Endothelial cell of umbilical vein (primary cell): Measurements from ENCODE around the gene NARS2. TPM values are rescaled to one million over a fixed set of nuclear protein-coding genes. Genes with fewer than 3 reads are reported as not detected.

ENCODE experiments used
- BruUV-seq: library from RNA; stranded (reverse); fragments of 400-500 nt; replicated peaks from 2 replicates; lab custom pipeline; 2021; lab: Mats Ljungman, UMichigan
- CTCF ChIA-PET: fragments of 300-600, 350-600 bp; sonication (Branson Sonifier 250); formaldehyde crosslinking; loops from one replicate; lab custom pipeline; 2021; ENCODE audit warnings: antibody characterized with exemption, inconsistent platforms; lab: Charles Lee
- POLR2A ChIA-PET: fragments of 300-600, 350-600 bp; sonication (Branson Sonifier 250); formaldehyde crosslinking; loops from one replicate; lab custom pipeline; 2021; ENCODE audit warnings: antibody characterized with exemption, inconsistent platforms; lab: Charles Lee
- DNase-seq: peaks from one replicate; pipeline ENCODE4 v3.0.0-alpha.2; 2011; ENCODE audit warnings: low read depth, low spot score
- FAIRE-seq: peaks from 2 replicates; lab custom pipeline; 2011; peaks lifted over from hg19 to GRCh38; lab: Jason Lieb, UNC
- H2AFZ ChIP-seq: 2 replicates; pipeline ENCODE4 v1.6.0; 2012; ENCODE audit warnings: low read depth, low read length, control low read depth, inconsistent platforms
- H3K27ac ChIP-seq: 2 replicates; pipeline ENCODE4 v1.5.1; 2011; ENCODE audit warnings: low read depth, mild to moderate bottlenecking, control low read depth, low read length, moderate library complexity; ENCODE audit not compliant: insufficient read depth
- H3K27me3 ChIP-seq, 2 experiments: 2 replicates each; pipeline versions ENCODE4 v1.6.0 to v1.6.1; 2011; ENCODE audit warnings: low read length in 2 of 2, mixed read lengths in 1 of 2; ENCODE audit not compliant: control insufficient read depth in 2 of 2, insufficient read depth in 2 of 2
- H3K36me3 ChIP-seq, 2 experiments: 2 replicates in 1 of 2; 3 replicates in 1 of 2; pipeline ENCODE4 v1.5.1; 2011; ENCODE audit warnings: low read length in 2 of 2, mild to moderate bottlenecking in 1 of 2, moderate library complexity in 1 of 2; ENCODE audit not compliant: control insufficient read depth in 2 of 2, insufficient read depth in 2 of 2; ENCODE audit errors: extremely low read depth in 1 of 2
- H3K4me1 ChIP-seq: 3 replicates; pipeline ENCODE4 v1.5.1; 2011; ENCODE audit warnings: mild to moderate bottlenecking, low read length; ENCODE audit not compliant: control insufficient read depth, insufficient read depth; ENCODE audit errors: extremely low read depth
- H3K4me2 ChIP-seq: 2 replicates; pipeline ENCODE4 v1.6.1; 2011; ENCODE audit warnings: low read length, control low read depth, mixed read lengths; ENCODE audit not compliant: insufficient read depth
- H3K4me3 ChIP-seq, 3 experiments: fragments of 200-600 bp in 1 of 3; sonication (generic), shearing (Covaris generic) in 1 of 3; replicated peaks in 1 of 3; 2 replicates each; pipeline ENCODE4 v1.5.1; 2011 to 2016; ENCODE audit warnings: control low read depth in 3 of 3, low read length in 3 of 3, mild to moderate bottlenecking in 2 of 3, inconsistent platforms in 1 of 3, low read depth in 1 of 3, moderate library complexity in 1 of 3; ENCODE audit not compliant: insufficient read depth in 1 of 3
- H3K79me2 ChIP-seq: 2 replicates; pipeline ENCODE4 v1.6.0; 2012; ENCODE audit warnings: low read length, inconsistent platforms; ENCODE audit not compliant: control insufficient read depth, insufficient read depth
- H3K9ac ChIP-seq: replicated peaks from 2 replicates; pipeline ENCODE3; 2011; ENCODE audit warnings: low read length, control low read depth; ENCODE audit not compliant: insufficient read depth; ENCODE audit errors: extremely low read depth
- H3K9me1 ChIP-seq: replicated peaks from 3 replicates; pipeline ENCODE4 v1.6.0; 2011; ENCODE audit warnings: mild to moderate bottlenecking, low read length; ENCODE audit not compliant: control insufficient read depth, insufficient read depth; ENCODE audit errors: extremely low read depth
- H3K9me3 ChIP-seq: replicated peaks from 2 replicates; pipeline ENCODE4 v1.5.1; 2012; ENCODE audit warnings: low read length, inconsistent platforms; ENCODE audit not compliant: control insufficient read depth, insufficient read depth
- H4K20me1 ChIP-seq: replicated peaks from 2 replicates; pipeline ENCODE3; 2011; ENCODE audit warnings: mild to moderate bottlenecking, low read length; ENCODE audit not compliant: control insufficient read depth, insufficient read depth; ENCODE audit errors: extremely low read depth
- CTCF ChIP-seq, 2 donors: IDR thresholded peaks; 1 replicate in 1 of 2; 2 replicates in 1 of 2; pipeline ENCODE4 v1.5.1; 2011; ENCODE audit warnings: low read length in 2 of 2, mild to moderate bottlenecking in 2 of 2, moderate library complexity in 2 of 2, control low read depth in 1 of 2, inconsistent platforms in 1 of 2, low read depth in 1 of 2; ENCODE audit not compliant: insufficient read depth in 1 of 2; ENCODE audit errors: extremely low read depth in 1 of 2
- EZH2 ChIP-seq: IDR thresholded peaks from 2 replicates; pipeline ENCODE4 v1.6.1; 2012; ENCODE audit warnings: borderline replicate concordance, low read depth, mild to moderate bottlenecking, moderate library complexity, low read length, inconsistent platforms; ENCODE audit not compliant: severe bottlenecking
- FOS ChIP-seq: IDR thresholded peaks from 2 replicates; pipeline ENCODE4 v1.6.1; 2011; ENCODE audit warnings: mild to moderate bottlenecking, low read length, moderate library complexity, borderline replicate concordance; ENCODE audit not compliant: insufficient read depth
- GATA2 ChIP-seq: IDR thresholded peaks from 2 replicates; pipeline ENCODE4 v1.7.0; 2011; ENCODE audit warnings: low read depth, mild to moderate bottlenecking, moderate library complexity, mixed read lengths, low read length; ENCODE audit not compliant: insufficient read length, insufficient read depth
- JUN ChIP-seq: IDR thresholded peaks from 2 replicates; pipeline ENCODE4 v1.6.1; 2011; ENCODE audit warnings: borderline replicate concordance, low read depth; ENCODE audit not compliant: insufficient read length, insufficient read depth
- MAX ChIP-seq: IDR thresholded peaks from 2 replicates; pipeline ENCODE4 v1.6.1; 2011; ENCODE audit not compliant: insufficient read depth, insufficient read length
- MYC ChIP-seq: IDR thresholded peaks from one replicate; pipeline ENCODE4 v1.6.1; 2011; ENCODE audit warnings: mild to moderate bottlenecking, low read depth, low read length
- POLR2A ChIP-seq: IDR thresholded peaks from 2 replicates; pipeline ENCODE4 v1.6.1; 2012; ENCODE audit warnings: low read depth, mild to moderate bottlenecking, control low read depth, low read length
- POLR2AphosphoS5 ChIP-seq: IDR thresholded peaks from 2 replicates; pipeline ENCODE4 v1.6.1; 2012; ENCODE audit warnings: low read depth, mild to moderate bottlenecking, control low read depth, low read length, moderate library complexity; ENCODE audit not compliant: insufficient read depth
- dilution Hi-C: fragments of 300-500 bp; cut with MboI; formaldehyde crosslinking; loops from one replicate; pipeline ENCODE4 v1.15.0; 2019; ENCODE audit warnings: low sequenced_read_pairs; ENCODE audit not compliant: extremely low pct_ligation_motif_present
- intact Hi-C: fragments of 100-400 bp; cut with micrococcal nuclease; formaldehyde crosslinking; loops from one replicate; pipeline ENCODE4 v1.10.0; 2022
- polyA plus RNA-seq, 4 experiments: library from polyadenylated mRNA; depleted of rRNA in 3 of 4; stranded (reverse) in 3 of 4; unstranded in 1 of 4; fragments of >200 nt; gene quantifications; 2 replicates each; pipeline versions ENCODE4 v1.2.1 to v1.2.3, GENCODE V29; 2011 to 2012; ENCODE audit warnings: missing spikeins in 1 of 4
- total RNA-seq: library from RNA; stranded (reverse); gene quantifications from 2 replicates; pipeline ENCODE4 v1.2.3, GENCODE V29; 2021

The NARS2 gene
- total and polyA plus RNA-seq, 2 donors (not counting 3 experiments of a cell fraction or from before 2014, with no cell fraction given) = 6.9 to 16.7 TPM

GRCh38 chr11:78575478-78575877 lies 814 bp upstream of the NARS2 start:
- H3K9ac ChIP-seq = peak overlapping the region; percentile 49
- H3K79me2 ChIP-seq = peaks cover 13% of the 10 kb centered on the region
- no peaks in the 10 kb centered on the region for H3K27me3 ChIP-seq
- BruUV-seq = no TSS peak
- no peaks in the 10 kb centered on the region for H4K20me1 ChIP-seq
- intact Hi-C loops = no loop called here
- no peaks in the 10 kb centered on the region for H3K9me3 ChIP-seq
- H3K4me1 ChIP-seq = peaks cover 14% of the 10 kb centered on the region
- peaks cover 3 to 4% of the 10 kb centered on the region in 2 experiments for H3K36me3 ChIP-seq
- ChIA-PET CTCF (interaction anchor here (0.9 to 2.8 kb wide), 5 partner anchors 10 to 426 kb away, joined by 3 to 31 read pairs (median 8); no protein-coding TSS in a partner anchor), POLR2A (no interaction called here)
- no peak overlapping the region for H3K27ac ChIP-seq
- FAIRE-seq (no peak), DNase-seq (no peak)
- peak overlapping the region; percentile 95 for H2AFZ ChIP-seq
- peak overlapping the region; percentile 93 for H3K4me2 ChIP-seq
- TF ChIP-seq POLR2AphosphoS5 = no peak
- no peak for TF ChIP-seq MAX
- no peak for TF ChIP-seq EZH2
- no peak for TF ChIP-seq MYC
- TF ChIP-seq CTCF (IDR thresholded peaks at IDR 0.05; ENCODE audit: extremely low read depth in 1 of 2, insufficient read depth in 1 of 2, low read depth in 1 of 2, low read length in 2 of 2) = no peak
- TF ChIP-seq FOS = no peak
- no peak for TF ChIP-seq JUN
- TF ChIP-seq POLR2A = no peak
- no peak for TF ChIP-seq GATA2
- dilution Hi-C loops = no loop called here
- H3K4me3 ChIP-seq = peak overlapping the region in 2 of 3 experiments; percentile 84 to 86
- no peaks in the 10 kb centered on the region for H3K9me1 ChIP-seq
